Hepatocyte (in vitro differentiated cells): ENCODE measurements around the gene DMD.

Experiments used
- EZH2phosphoT487 ChIP-seq: fragments of 200-600 bp; sonication (generic); IDR thresholded peaks from one replicate; pipeline ENCODE4 v1.6.1; 2018; ENCODE audit warnings: antibody characterized with exemption, mild to moderate bottlenecking, low read depth, moderate library complexity; ENCODE audit not compliant: unreplicated experiment, severe bottlenecking
- TF ChIP-seq, protein P1 (sequence below): fragments of 200-600 bp; sonication (generic); IDR thresholded peaks from 2 replicates; pipeline ENCODE4 v1.5.1; 2016; ENCODE audit warnings: antibody characterized with exemption, mild to moderate bottlenecking; ENCODE audit not compliant: poor library complexity

DNA sequence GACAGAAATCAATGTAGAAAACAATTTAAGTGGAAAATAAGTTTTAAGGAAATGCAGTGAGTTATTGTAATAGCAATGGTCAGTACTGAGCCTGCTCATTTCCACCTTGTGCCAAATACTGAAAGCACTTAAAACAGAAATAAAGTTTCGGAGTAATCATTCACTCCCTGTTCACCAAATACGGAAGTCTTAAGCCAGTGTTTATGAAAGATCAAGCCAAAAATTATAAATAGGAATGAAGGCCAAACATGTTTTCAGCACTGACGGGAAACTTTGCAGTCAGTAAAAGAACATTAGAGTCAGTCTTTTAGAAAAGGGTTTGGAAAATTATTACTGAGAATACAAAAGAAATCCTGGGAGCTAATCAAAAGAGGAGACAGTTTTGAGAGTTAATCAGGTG lies 178.6 kb downstream of the DMD start:
- TF ChIP-seq, protein P1, sequence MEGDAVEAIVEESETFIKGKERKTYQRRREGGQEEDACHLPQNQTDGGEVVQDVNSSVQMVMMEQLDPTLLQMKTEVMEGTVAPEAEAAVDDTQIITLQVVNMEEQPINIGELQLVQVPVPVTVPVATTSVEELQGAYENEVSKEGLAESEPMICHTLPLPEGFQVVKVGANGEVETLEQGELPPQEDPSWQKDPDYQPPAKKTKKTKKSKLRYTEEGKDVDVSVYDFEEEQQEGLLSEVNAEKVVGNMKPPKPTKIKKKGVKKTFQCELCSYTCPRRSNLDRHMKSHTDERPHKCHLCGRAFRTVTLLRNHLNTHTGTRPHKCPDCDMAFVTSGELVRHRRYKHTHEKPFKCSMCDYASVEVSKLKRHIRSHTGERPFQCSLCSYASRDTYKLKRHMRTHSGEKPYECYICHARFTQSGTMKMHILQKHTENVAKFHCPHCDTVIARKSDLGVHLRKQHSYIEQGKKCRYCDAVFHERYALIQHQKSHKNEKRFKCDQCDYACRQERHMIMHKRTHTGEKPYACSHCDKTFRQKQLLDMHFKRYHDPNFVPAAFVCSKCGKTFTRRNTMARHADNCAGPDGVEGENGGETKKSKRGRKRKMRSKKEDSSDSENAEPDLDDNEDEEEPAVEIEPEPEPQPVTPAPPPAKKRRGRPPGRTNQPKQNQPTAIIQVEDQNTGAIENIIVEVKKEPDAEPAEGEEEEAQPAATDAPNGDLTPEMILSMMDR: no peak
- TF ChIP-seq EZH2phosphoT487: no peak
